Stimulated activated CD8-positive, alpha-beta memory T cell treated with anti-CD3 and anti-CD28 coated beads, Interleukin-15, amount 100 ng/mL, for 24 hours (primary cell): Measurements from ENCODE around the gene TANGO6.
"Not testable (repeated sequence)": the region's sequence is repeated elsewhere in the genome, so short reads cannot be mapped to it uniquely, and the experiment has no call there.

ENCODE experiments used
- DNase-seq: peaks from one replicate; pipeline ENCODE4 v3.0.0-alpha.2; 2020; ENCODE audit warnings: low read depth

The TANGO6 gene

GRCh38 chr16:68843482-68844210, at the start of gene TANGO6:
TANGO6 (plus strand) TSS chr16:68843531; CDS start chr16:68843618, 87 bp downstream.
- DNase-seq: peak; percentile 80

- no peak for DNase-seq
Measured at GRCh38 chr16:68798398-68798797, 44.9 kb upstream of the TANGO6 start.

- no peak for DNase-seq
Measured at GRCh38 chr16:68800257-68800875, 43.0 kb upstream of the TANGO6 start.

GRCh38 chr16:68802190-68802589, 41.1 kb upstream of the TANGO6 start:
- no peak for DNase-seq

DNA sequence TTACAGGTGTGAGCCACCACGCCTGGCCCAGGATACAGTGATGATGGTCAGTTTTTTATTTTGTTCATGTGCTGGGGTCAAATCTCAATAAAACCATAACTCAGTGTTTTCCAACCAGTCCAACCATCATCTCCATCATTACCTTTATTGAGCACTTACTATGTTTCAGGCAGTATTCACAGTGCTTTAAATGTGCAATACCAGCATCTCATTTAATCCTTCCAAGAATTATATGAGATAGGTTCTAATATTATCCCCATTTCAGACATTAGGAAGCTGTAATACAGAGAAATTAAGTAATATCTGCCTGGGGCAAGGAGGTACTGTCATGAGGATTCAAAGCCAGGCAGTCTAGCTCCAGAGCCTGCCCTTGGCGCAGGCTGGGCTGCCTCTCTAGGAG, 36.9 kb upstream of the TANGO6 start:
- no peak for DNase-seq

- DNase-seq: no peak
Measured at GRCh38 chr16:68806981-68807380, 36.4 kb upstream of the TANGO6 start.

GRCh38 chr16:68814516-68814915, 28.8 kb upstream of the TANGO6 start:
- no peak for DNase-seq

- DNase-seq: no peak
Measured at GRCh38 chr16:68823401-68824135, 19.8 kb upstream of the TANGO6 start.

- DNase-seq: no peak
Measured at GRCh38 chr16:68825427-68825826, 17.9 kb upstream of the TANGO6 start.

GRCh38 chr16:68826652-68827051, 16.7 kb upstream of the TANGO6 start:
- DNase-seq: no peak

DNA sequence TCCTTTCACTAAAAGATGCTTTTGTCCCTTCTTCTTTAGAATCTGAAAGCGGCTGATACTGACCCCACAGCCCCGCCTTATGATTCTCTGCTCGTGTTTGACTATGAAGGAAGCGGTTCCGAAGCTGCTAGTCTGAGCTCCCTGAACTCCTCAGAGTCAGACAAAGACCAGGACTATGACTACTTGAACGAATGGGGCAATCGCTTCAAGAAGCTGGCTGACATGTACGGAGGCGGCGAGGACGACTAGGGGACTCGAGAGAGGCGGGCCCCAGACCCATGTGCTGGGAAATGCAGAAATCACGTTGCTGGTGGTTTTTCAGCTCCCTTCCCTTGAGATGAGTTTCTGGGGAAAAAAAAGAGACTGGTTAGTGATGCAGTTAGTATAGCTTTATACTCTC, 10.1 kb upstream of the TANGO6 start:
- DNase-seq: no peak

DNA sequence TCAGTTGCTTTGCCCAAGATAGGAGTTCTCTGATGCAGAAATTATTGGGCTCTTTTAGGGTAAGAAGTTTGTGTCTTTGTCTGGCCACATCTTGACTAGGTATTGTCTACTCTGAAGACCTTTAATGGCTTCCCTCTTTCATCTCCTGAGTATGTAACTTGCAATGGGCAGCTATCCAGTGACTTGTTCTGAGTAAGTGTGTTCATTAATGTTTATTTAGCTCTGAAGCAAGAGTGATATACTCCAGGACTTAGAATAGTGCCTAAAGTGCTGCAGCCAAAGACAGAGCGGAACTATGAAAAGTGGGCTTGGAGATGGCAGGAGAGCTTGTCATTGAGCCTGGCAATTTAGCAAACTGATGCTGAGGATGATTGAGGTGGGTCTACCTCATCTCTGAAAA, 8.8 kb upstream of the TANGO6 start:
- DNase-seq: no peak

- DNase-seq: no peak
Measured at GRCh38 chr16:68835970-68836369, 7.4 kb upstream of the TANGO6 start.

- DNase-seq: no peak
Measured at GRCh38 chr16:68839831-68840230, 3.5 kb upstream of the TANGO6 start.

DNA sequence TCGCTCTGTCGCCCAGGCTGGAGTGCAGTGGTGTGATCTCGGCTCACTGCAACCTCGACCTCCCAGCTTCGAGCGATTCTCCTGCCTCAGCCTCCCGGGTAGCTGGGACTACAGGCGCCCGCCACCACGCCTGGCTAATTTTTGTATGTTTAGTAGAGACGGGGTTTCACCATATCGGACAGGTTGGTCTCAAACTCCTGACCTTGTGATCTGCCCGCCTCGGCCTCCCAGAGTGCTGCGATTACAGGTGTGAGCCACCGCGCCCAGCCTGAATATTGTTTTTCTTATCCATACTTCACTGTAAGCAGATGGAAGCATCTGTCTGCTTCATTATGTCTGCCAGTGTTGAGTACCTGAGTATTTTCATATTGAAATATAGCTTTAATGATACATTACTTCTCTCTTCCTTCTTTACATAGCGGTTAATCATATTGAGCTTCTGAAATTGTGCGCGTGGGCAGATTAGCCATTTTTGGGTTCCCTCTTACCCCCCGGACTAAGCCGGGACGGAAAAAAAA, 308 bp upstream of the TANGO6 start:
- not testable (repeated sequence) for DNase-seq

DNA sequence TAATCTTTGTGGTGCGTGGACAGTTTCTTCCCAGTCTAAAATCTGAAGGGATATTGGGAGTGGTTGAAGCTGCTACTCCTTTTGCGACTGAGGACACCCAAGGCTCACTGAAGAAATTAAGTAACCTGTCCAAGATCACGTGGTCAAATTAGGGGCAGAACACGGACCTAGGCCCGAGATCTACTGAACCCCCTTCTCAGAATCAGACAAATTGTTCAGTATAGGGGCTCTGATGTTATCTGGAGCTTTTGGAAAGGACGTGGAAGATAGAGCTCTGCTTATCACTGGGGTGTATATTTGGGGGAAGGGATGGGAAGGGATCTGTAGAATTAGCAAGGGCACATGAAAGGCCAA, 857 bp downstream of the TANGO6 start:
- no peak for DNase-seq

- no peak for DNase-seq
Measured at GRCh38 chr16:68848786-68849185, 5.5 kb downstream of the TANGO6 start.

DNA sequence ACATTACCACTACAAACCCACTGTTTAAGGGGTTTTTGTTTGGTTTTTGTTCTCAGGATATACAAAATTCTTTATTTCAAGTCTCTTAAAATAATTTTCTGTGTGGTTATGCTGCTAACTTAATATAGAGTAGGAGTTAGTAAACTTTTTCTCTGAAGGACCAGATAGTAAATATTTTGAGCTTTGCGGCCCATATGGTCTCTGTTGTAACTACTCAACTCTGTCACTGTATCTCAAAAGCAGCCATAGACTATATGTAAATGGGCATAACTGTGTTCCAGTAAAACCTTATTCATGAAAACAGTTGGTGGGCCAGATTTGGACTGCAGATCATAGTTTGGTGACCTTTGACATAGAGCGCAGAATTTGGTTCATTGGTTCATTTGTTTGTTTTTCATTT, 7.2 kb downstream of the TANGO6 start:
- DNase-seq: no peak

DNA sequence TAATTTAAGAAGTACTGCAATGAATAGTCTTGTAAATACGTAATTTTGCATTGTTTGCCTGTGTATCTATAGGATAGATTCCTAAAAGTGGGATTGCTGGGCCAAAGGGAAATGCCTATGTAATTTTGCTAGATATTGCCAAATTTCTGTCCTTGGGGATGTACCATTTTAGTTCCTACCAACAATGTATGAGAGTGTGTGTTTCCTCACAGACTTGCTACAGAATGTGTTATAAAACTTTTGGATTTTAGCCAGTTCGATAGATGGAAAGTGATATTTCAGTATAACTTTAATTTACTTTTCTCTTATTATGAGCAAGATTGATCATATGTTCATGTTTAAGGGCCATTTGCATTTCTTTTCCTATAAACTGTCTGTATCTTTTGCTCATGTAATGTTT, 8.3 kb downstream of the TANGO6 start:
- DNase-seq: no peak

GRCh38 chr16:68857479-68857878, 14.1 kb downstream of the TANGO6 start:
- DNase-seq: no peak

DNA sequence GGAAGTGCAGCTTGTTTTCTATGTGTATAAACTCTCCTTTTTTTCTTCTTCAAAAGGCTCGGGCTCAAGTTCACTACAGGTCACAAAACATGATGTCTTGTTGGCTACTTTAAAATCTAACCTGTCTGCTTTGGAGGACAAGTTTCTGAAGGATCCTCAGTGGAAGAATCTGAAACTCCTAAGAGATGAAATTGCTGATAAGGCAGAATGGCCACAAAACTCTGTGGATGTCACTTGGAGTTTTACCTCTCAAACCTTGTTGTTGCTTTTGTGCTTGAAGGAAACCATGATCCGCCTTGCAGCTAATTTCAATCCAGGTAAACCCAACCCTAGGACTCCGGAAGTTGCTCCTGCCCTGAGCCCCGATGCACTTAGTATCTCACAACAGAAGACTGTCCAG, 16.5 kb downstream of the TANGO6 start:
- DNase-seq: no peak

DNA sequence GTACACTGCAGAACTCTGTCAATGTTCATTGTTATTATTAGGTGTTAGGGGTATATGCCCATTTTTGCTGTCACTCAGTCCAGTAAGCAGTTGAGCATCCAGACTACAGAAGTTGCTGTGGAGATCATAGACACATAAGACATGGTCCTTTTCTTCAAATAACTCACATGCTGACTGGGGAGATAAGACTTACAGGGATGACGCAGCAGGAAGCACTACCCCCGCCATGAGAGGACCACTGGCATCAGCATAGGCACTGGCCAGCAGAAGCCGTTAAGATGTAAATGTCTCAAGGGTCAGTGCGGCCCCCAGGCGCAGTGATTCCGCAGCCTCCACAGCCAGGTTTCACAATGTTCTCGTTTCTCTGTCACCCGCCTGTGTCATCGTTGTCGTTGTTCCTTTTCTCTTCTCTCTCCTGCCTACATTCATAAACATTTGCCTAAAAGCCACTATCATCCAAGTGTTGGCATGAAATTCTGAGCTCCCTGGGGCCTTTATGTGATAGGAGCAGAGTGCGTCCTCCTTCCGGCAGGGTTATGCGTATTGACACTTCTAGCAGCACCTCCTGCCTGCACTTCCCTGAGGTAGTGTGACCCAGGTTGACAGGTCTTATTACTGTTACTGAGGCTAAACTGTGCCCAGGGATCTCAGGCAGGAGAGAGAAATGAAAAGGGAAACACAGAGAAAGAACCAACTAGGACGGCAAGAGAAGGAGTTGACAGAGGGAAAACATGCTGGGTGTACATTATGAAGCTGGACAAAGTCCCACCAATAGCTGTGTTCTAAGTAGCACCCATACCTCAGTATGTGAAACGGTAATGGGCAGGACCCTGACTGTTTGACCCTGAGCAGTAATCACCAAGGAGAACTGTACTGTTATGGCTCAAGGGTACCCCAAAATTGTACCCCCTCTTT, 17.9 kb downstream of the TANGO6 start:
- no peak for DNase-seq
